Lung (tissue), 12 donors: Measurements from ENCODE around the gene POC1B. TPM values are rescaled to one million over a fixed set of nuclear protein-coding genes. Genes with fewer than 3 reads are reported as not detected.

Source experiments
- ATAC-seq: fragments of 200-7000 bp; cut with Tn5 transposase; one replicate; pipeline ENCODE4 v1.9.1; 2020; ENCODE audit warnings: moderate number of reproducible peaks; ENCODE audit not compliant: insufficient read depth, low FRiP score
- DNase-seq, 3 donors: peaks; one replicate each; pipeline ENCODE4 v3.0.0-alpha.2; 2013 to 2017
- H3K27ac ChIP-seq, 2 donors: one replicate each; pipeline ENCODE4 v1.5.1; 2013; ENCODE audit warnings: mild to moderate bottlenecking in 2 of 2, moderate library complexity in 2 of 2, control low read depth in 1 of 2, inconsistent platforms in 1 of 2, low read depth in 1 of 2, low read length in 1 of 2
- H3K27me3 ChIP-seq, 3 donors: one replicate each; pipeline ENCODE4 v1.5.1; 2013; ENCODE audit warnings: low read length in 2 of 3; ENCODE audit not compliant: control insufficient read depth in 3 of 3, insufficient read depth in 3 of 3
- H3K36me3 ChIP-seq, 4 donors: one replicate each; pipeline ENCODE4 v1.5.1; 2013; ENCODE audit warnings: low read length in 4 of 4, mild to moderate bottlenecking in 1 of 4, moderate library complexity in 1 of 4; ENCODE audit not compliant: control insufficient read depth in 4 of 4, insufficient read depth in 4 of 4
- H3K4me1 ChIP-seq, 5 donors: one replicate each; pipeline ENCODE4 v1.5.1; 2013; ENCODE audit warnings: low read length in 5 of 5, mild to moderate bottlenecking in 2 of 5, moderate library complexity in 1 of 5; ENCODE audit not compliant: control insufficient read depth in 5 of 5, insufficient read depth in 5 of 5
- H3K4me3 ChIP-seq: one replicate; pipeline ENCODE4 v1.5.1; 2013; ENCODE audit warnings: mild to moderate bottlenecking, control low read depth, moderate library complexity
- H3K9ac ChIP-seq, 2 donors: one replicate each; pipeline ENCODE4 v1.5.1; 2013; ENCODE audit warnings: low read length in 2 of 2, control low read depth in 1 of 2; ENCODE audit not compliant: insufficient read depth in 1 of 2
- H3K9me3 ChIP-seq, 4 donors: one replicate each; pipeline ENCODE4 v1.5.1; 2013; ENCODE audit warnings: low read length in 3 of 4, mild to moderate bottlenecking in 1 of 4, moderate library complexity in 1 of 4; ENCODE audit not compliant: control insufficient read depth in 4 of 4, insufficient read depth in 3 of 4
- CTCF ChIP-seq: IDR thresholded peaks from 2 replicates; pipeline ENCODE4 v1.5.1; 2012; ENCODE audit warnings: mild to moderate bottlenecking; ENCODE audit errors: control extremely low read depth, extremely low read depth
- WGBS, 2 donors: extraction: QIAGEN DNeasy Blood & Tissue Kit; methylation state at CpG; one replicate each; pipeline ENCODE4 v1.1.7; 2013; 5-methylcytosine and 5-hydroxymethylcytosine counted together
- polyA plus RNA-seq, 2 donors: library from polyadenylated mRNA; stranded (reverse); fragments of 200-250 nt; gene quantifications; one replicate each; pipeline ENCODE4 v1.2.1, GENCODE V29; 2013
- total RNA-seq, 2 donors: library from RNA; depleted of rRNA in 1 of 2; stranded (reverse); fragments of >200 nt in 1 of 2; gene quantifications; one replicate each; pipeline ENCODE4 v1.2.1, GENCODE V29; 2014 to 2021
- donor health status: control.
- donor health status: control.
- donor health status: Bipolar disorder and iron deficiency.
- donor health status: healthy.
- donor health status: DM: yes; HTN: yes; CAD: no.

The POC1B gene
- total and polyA plus RNA-seq, 4 donors, result 6.9 to 32.6 (median 10.9) TPM

- H3K9ac ChIP-seq, result no peak overlapping the region
- no peak for TF ChIP-seq CTCF
- no peak for DNase-seq
- ATAC-seq, result no peak
- no peak overlapping the region for H3K4me3 ChIP-seq
- H3K9me3 ChIP-seq, result peaks cover 0 to under 1% (median 0%) of the 10 kb centered on the region in 4 donors
- H3K27ac ChIP-seq, result no peak overlapping the region
- no peaks in the 10 kb centered on the region for H3K27me3 ChIP-seq
- peaks cover 2 to 19% (median 7%) of the 10 kb centered on the region in 5 donors for H3K4me1 ChIP-seq
- H3K36me3 ChIP-seq, result no peaks in the 10 kb centered on the region
- whole genome bisulfite sequencing, 2 donors, result 81 to 87% methylated on average over 4 of the region's 4 CpGs
Observed at GRCh38 chr12:89395712-89396111, 130.1 kb downstream of the POC1B start.

- Histone ChIP-seq H3K4me1 (peaks cover 9 to 30% (median 14%) of the 10 kb centered on the region in 5 donors), H3K27ac (no peak overlapping the region), H3K4me3 (no peak overlapping the region), H3K9me3 (no peaks in the 10 kb centered on the region), H3K9ac (peak overlapping the region in 1 of 2 donors; percentile 3), H3K36me3 (no peaks in the 10 kb centered on the region), H3K27me3 (no peaks in the 10 kb centered on the region)
- DNase-seq, result peak; percentile 69 to 94 (median 94)
- no peak for ATAC-seq
- WGBS, 2 donors, result 32 to 46% methylated on average over 3 of the region's 3 CpGs
- no peak for TF ChIP-seq CTCF
Observed at GRCh38 chr12:89393551-89394121, 132.2 kb downstream of the POC1B start.

GRCh38 chr12:89392391-89392790, 133.5 kb downstream of the POC1B start:
- Histone ChIP-seq H3K9me3 (no peaks in the 10 kb centered on the region), H3K36me3 (no peaks in the 10 kb centered on the region), H3K4me3 (no peak overlapping the region), H3K4me1 (peaks cover 9 to 30% (median 14%) of the 10 kb centered on the region in 5 donors), H3K27me3 (no peaks in the 10 kb centered on the region), H3K27ac (no peak overlapping the region), H3K9ac (no peak overlapping the region)
- WGBS, 2 donors, result 32 to 88% methylated on average over 3 of the region's 3 CpGs
- ATAC-seq (no peak), DNase-seq (no peak)
- no peak for TF ChIP-seq CTCF

GRCh38 chr12:89391726-89392336, 134.0 kb downstream of the POC1B start:
- no peak for TF ChIP-seq CTCF
- ATAC-seq (no peak), DNase-seq (no peak)
- Histone ChIP-seq H3K4me1 (peaks cover 9 to 30% (median 14%) of the 10 kb centered on the region in 5 donors), H3K36me3 (no peaks in the 10 kb centered on the region), H3K4me3 (no peak overlapping the region), H3K27ac (no peak overlapping the region), H3K9ac (no peak overlapping the region), H3K27me3 (no peaks in the 10 kb centered on the region), H3K9me3 (no peaks in the 10 kb centered on the region)
- WGBS, 2 donors, result 96% methylated on average over 6 of the region's 6 CpGs
